HG02678 (cell line): ENCODE results near the gene BMPR1B.
"Not testable (repeated sequence)": the region's sequence is repeated elsewhere in the genome, so short reads cannot be mapped to it uniquely, and the experiment has no call there.

Source experiments
- ATAC-seq: cut with Tn5 transposase; IDR thresholded peaks from one replicate; pipeline ENCODE4 v1.9.1; 2021; ENCODE audit warnings: mild to moderate bottlenecking, moderate library complexity; ENCODE audit not compliant: unreplicated experiment

The BMPR1B gene

GRCh38 chr4:94831607-94832006 lies 73.9 kb downstream of the BMPR1B start:
- no peak for ATAC-seq

- ATAC-seq, result not testable (repeated sequence)
Observed at GRCh38 chr4:94832329-94832728, 74.6 kb downstream of the BMPR1B start.

GRCh38 chr4:94833394-94833793 lies 75.6 kb downstream of the BMPR1B start:
- no peak for ATAC-seq

GRCh38 chr4:94834501-94834900 lies 76.7 kb downstream of the BMPR1B start:
- ATAC-seq, result no peak

GRCh38 chr4:94841166-94841863 lies 83.6 kb downstream of the BMPR1B start:
- not testable (repeated sequence) for ATAC-seq

- no peak for ATAC-seq
Observed at GRCh38 chr4:94841864-94842221, 84.1 kb downstream of the BMPR1B start.

GRCh38 chr4:94843216-94843615 lies 85.5 kb downstream of the BMPR1B start:
- ATAC-seq, result no peak

- no peak for ATAC-seq
Observed at GRCh38 chr4:94848326-94848725, 90.6 kb downstream of the BMPR1B start.

- no peak for ATAC-seq
Observed at GRCh38 chr4:94849901-94850300, 92.1 kb downstream of the BMPR1B start.

GRCh38 chr4:94852616-94853015 lies 94.9 kb downstream of the BMPR1B start:
- ATAC-seq, result no peak

GRCh38 chr4:94856030-94856429 lies 98.3 kb downstream of the BMPR1B start:
- no peak for ATAC-seq

- ATAC-seq, result no peak
Observed at GRCh38 chr4:94870146-94870545, 112.4 kb downstream of the BMPR1B start.

- ATAC-seq, result no peak
Observed at GRCh38 chr4:94871644-94872305, 114.0 kb downstream of the BMPR1B start.

- ATAC-seq, result no peak
Observed at GRCh38 chr4:94877973-94878372, 120.2 kb downstream of the BMPR1B start.

GRCh38 chr4:94880956-94881355 lies 123.2 kb downstream of the BMPR1B start:
- no peak for ATAC-seq

GRCh38 chr4:94882756-94883155 lies 125.0 kb downstream of the BMPR1B start:
- no peak for ATAC-seq

- no peak for ATAC-seq
Observed at GRCh38 chr4:94887027-94887426, 129.3 kb downstream of the BMPR1B start.

- ATAC-seq, result no peak
Observed at GRCh38 chr4:94889523-94889922, 131.8 kb downstream of the BMPR1B start.

- no peak for ATAC-seq
Observed at GRCh38 chr4:94889946-94890345, 132.2 kb downstream of the BMPR1B start.

GRCh38 chr4:94890579-94890978 lies 132.8 kb downstream of the BMPR1B start:
- ATAC-seq, result no peak

- ATAC-seq, result no peak
Observed at GRCh38 chr4:94892051-94892450, 134.3 kb downstream of the BMPR1B start.

- ATAC-seq, result no peak
Observed at GRCh38 chr4:94895081-94895480, 137.3 kb downstream of the BMPR1B start.

GRCh38 chr4:94897023-94897422 lies 139.3 kb downstream of the BMPR1B start:
- ATAC-seq, result no peak
